ENCODE measurements around the gene ZNF165.
"Not testable (repeated sequence)": the region's sequence is repeated elsewhere in the genome, so short reads cannot be mapped to it uniquely, and the experiment has no call there.

The ZNF165 gene

DNA sequence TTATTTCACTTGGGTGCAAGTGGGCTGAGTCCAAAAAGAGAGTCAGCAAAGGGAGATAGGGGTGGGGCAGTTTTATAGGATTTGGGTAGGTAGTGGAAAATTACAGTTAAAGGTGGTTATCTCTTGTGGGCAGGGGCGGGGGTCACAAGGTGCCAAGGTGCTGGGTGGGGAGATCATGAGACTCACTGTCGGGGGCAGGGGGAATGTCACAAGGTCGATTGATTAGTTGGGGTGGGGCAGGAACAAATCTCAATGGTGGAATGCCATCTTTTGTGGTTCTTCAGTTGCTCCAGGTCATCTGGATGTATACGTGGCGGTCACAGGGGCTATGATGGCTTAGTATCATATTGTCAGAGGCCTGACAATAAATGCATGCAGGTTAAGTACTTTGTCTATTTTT is 41.9 kb downstream of the ZNF165 start:
- DNase-seq: not testable (repeated sequence)

DNA sequence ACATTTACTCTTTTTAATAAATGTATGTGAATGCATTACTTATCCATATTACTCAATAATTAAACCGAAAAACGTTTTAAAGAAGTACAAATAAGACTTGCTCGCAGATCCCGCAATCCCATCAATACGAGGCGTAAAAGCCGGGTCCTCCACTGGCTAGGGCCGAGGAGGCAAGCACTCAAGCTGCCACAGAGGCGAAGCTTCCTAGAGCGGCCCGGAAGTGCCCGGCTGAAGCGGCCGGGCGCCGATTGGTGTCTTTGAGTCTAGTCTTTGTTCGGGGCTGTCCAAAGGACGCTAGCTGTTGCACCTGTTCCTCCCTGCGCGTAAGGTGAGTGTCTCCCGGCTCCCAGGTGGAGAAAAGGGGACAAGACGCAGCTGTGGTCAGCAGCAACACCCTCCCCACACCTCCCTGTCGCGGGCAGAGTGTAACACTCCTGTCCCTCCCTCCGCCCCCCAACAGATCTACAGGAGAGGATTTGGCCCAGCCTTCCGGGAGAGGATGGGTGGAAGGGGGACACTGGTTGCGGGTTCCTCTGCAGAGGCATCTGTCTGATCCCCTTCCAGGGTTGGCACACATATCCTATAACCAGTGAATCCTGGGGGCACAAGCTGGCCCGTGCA is 44.1 kb downstream of the ZNF165 start, which contains the start of gene ZSCAN16:
Gene ZSCAN16 (plus strand): TSS at position 260 of the 621 bp plus-strand sequence. CDS start 835 bp downstream, outside the sequence.
- peak; percentile 94 for DNase-seq

DNA sequence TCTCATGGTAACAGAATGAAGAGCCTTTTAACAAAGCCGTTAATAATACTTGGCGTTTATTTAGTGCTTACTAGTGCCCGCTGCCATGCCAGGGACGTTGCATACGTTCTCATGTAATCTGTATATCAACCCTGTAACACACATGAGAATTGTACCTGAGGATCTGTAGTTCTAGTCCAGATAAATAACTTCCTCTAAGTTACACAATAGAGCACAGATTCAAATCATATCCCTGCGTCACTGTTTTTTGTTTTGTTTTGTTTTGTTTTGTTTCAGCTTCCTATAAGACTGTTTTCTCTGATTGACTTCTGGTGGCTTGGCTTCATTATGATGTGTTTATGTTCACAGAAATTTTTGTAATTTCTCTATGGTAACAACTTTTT is 44.6 kb downstream of the ZNF165 start:
- DNase-seq: no peak

DNA sequence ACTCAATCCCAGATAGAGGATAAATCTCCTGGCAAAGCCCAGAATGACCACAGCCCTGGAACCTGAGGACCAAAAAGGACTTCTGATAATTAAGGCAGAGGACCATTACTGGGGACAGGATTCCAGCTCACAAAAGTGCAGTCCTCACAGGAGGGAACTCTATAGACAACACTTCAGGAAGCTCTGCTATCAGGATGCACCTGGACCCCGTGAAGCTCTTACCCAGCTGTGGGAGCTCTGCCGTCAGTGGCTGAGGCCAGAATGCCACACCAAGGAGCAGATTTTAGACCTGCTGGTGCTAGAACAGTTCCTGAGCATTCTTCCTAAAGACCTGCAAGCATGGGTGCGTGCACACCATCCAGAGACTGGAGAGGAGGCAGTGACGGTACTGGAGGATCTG is 45.0 kb downstream of the ZNF165 start:
- no peak for DNase-seq

DNA sequence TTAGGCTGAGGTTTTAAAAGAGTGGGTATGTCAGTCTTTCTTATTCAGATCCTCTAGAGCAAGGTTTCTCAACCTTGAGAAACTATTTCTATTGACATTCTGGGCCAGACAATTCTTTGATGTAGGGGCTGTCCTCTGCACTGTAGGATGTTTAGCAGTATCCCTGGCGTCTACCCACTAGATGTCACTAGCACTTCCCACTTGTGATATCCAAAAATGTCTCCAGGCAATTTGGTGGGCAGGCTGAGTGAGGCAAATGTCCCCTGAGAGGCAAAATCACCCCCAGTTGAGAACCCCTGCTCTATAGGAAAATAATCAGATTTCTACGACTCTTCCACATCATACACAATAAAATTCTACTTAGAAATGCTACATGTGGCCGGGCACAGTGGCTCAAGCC is 53.6 kb downstream of the ZNF165 start:
- peak; percentile 49 for DNase-seq

DNA sequence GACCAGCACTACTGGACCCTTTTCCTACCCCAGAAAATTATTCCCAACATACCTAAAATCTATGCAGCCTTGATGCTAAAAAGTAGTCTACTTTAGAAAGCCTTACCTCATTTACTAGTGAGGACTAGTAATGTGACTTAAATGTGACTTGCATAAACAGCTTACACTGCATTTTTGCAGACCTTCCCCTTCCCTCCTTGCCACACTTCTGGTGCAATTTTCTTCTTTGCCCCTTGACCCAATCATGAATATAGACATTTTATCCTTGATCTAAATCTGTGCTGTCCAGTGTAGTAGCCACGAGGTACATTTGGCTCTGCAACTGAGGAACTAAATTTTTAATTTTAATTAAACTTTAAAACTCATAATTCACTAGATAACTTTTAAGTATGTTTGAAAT is 54.3 kb downstream of the ZNF165 start:
- no peak for DNase-seq

DNA sequence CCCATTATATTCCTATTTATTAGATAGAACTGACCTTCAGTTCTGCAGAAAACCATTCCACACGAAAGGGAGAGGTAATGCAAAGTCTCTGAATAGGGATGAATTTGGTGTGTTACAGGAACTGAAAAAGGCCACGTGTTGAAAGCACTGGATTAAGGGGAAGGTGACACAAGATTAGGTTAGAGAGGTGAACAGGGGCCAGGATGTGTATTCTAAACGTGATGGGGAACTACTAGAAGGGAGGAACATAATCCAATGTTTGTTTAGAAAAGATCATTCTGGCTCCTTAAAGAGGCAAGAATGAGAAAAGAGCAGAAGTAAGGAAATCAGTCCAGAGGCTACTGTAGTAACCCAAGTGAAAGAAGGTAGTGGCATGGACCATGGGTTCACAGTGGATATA is 55.0 kb downstream of the ZNF165 start:
- no peak for DNase-seq

DNA sequence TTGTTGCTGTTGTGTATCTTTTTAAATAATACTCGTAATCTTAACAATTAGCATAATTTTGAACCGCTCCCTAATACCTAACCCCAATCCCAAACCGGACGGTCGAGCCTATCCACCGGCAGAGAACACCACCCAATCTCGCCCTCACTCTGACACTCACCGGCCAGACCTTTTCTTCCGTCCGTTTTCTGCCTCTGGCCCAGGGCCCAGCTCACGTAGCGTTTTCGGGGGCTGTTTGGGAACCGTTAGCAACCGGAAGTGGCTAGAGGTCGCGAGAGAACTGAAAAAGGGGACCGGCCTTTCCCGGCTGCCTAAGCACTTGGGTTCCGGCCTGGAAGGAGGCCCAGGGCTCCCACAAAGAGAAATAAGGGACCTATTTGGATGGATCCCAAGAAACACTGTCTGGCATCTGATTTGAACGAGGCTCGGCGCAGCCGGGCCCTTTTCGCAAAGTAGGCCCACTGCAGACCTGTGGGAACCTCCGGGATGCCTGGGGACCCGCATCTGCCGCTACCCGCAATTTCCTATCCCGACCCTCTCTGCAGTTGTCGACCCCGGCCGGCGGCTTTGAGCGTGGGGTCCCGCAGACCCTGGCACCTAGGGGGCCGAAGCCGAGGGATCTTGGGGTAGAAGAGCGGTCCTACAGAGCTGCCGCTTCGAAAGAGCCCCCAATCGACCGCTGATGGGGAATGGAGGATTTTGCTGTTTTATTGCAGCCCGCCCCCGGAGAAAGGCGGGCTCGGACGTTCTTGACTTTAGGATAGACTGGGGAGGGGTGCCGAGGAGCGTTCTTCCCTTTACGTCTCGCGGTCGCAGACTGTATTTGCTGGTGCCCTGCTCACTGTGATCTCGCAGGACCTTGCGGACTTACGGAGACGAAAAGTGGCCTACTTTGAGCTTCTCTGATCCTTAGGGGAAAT is 56.5 kb downstream of the ZNF165 start:
- peak; percentile 85 for DNase-seq

DNA sequence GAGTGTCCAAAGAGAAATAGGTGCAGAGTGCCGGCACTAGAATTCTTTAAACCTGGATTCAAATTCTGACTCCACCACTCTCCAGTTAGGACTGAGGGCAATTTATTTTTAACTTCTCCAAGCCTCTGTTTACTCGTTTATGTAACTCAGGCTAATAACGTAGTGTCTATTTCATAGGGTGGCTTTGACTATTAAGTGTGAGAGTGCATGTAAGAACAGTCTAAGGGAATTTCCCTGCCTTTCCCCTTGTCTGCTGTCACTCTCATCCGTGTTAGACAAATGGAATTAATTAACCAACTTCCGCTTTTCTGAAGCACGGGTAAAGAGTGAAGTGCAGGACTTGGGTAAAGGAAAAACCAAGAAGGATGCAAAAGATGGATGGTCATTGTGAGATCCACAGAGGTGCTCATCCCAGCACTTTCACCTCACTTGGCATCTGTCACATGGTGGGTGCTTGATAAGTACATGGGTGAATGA is 57.2 kb downstream of the ZNF165 start:
- peak; percentile 14 for DNase-seq
